ENCODE measurements around the gene MYH9.
"Not testable (repeated sequence)": the region's sequence is repeated elsewhere in the genome, so short reads cannot be mapped to it uniquely, and the experiment has no call there.

MYH9 gene

GRCh38 chr22:36250292-36250960, 137.3 kb downstream of the MYH9 start:
- not testable (repeated sequence) for H3K4me3 ChIP-seq
- peak overlapping the region in 3 of 21 experiments; percentile 13 to 50 (median 47) for H3K27ac ChIP-seq

GRCh38 chr22:36249160-36249559, 138.6 kb downstream of the MYH9 start:
- Histone ChIP-seq H3K4me3 (no peak overlapping the region), H3K27ac (peak overlapping the region in 1 of 21 experiments; percentile 14)

- Histone ChIP-seq H3K27ac (no peak overlapping the region), H3K4me3 (no peak overlapping the region)
Observed at GRCh38 chr22:36247955-36248354, 139.8 kb downstream of the MYH9 start.

- no peak overlapping the region for H3K27ac ChIP-seq
- no peak overlapping the region for H3K4me3 ChIP-seq
Observed at GRCh38 chr22:36246718-36247117, 141.0 kb downstream of the MYH9 start.

GRCh38 chr22:36245805-36246356, 141.9 kb downstream of the MYH9 start:
- H3K4me3 ChIP-seq: no peak overlapping the region
- peak overlapping the region in 1 of 21 experiments; percentile 66 for H3K27ac ChIP-seq

GRCh38 chr22:36244522-36245391, 143.0 kb downstream of the MYH9 start:
- peak overlapping the region in 15 of 21 experiments; percentile 5 to 68 (median 50) for H3K27ac ChIP-seq
- H3K4me3 ChIP-seq: no peak overlapping the region

GRCh38 chr22:36243986-36244385, 143.8 kb downstream of the MYH9 start:
- Histone ChIP-seq H3K27ac (peak overlapping the region in 17 of 21 experiments; percentile 5 to 68 (median 50)), H3K4me3 (no peak overlapping the region)

GRCh38 chr22:36239401-36240171, 148.2 kb downstream of the MYH9 start, which contains the start of gene APOL2:
TSS of gene APOL2 (minus strand) at chr22:36239527. CDS start at chr22:36233162, 6,365 bp downstream.
- H3K27ac ChIP-seq: peak within 1 kb of the TSS; percentile 64 to 98 (median 91)
- peak within 1 kb of the TSS; percentile 48 to 68 (median 57) for H3K4me3 ChIP-seq

GRCh38 chr22:36239150-36239400, 148.7 kb downstream of the MYH9 start:
- Histone ChIP-seq H3K4me3 (peak overlapping the region; percentile 48 to 68 (median 57)), H3K27ac (peak overlapping the region; percentile 64 to 98 (median 91))

- H3K27ac ChIP-seq: peak overlapping the region; percentile 64 to 98 (median 91)
- H3K4me3 ChIP-seq: peak overlapping the region; percentile 48 to 68 (median 57)
Observed at GRCh38 chr22:36238373-36239149, 149.2 kb downstream of the MYH9 start.

- Histone ChIP-seq H3K4me3 (peak overlapping the region; percentile 48 to 68 (median 57)), H3K27ac (peak overlapping the region in 20 of 21 experiments; percentile 2 to 98 (median 91))
Observed at GRCh38 chr22:36237462-36238372, 150.1 kb downstream of the MYH9 start.

- Histone ChIP-seq H3K4me3 (peak overlapping the region in 1 of 7 experiments; percentile 68), H3K27ac (peak overlapping the region in 11 of 21 experiments; percentile 2 to 98 (median 91))
Observed at GRCh38 chr22:36236388-36237319, 151.1 kb downstream of the MYH9 start.

- Histone ChIP-seq H3K4me3 (no peak overlapping the region), H3K27ac (no peak overlapping the region)
Observed at GRCh38 chr22:36235585-36235984, 152.2 kb downstream of the MYH9 start.

GRCh38 chr22:36234919-36235318, 152.8 kb downstream of the MYH9 start:
- Histone ChIP-seq H3K27ac (peak overlapping the region in 1 of 21 experiments; percentile 10), H3K4me3 (no peak overlapping the region)

- no peak overlapping the region for H3K27ac ChIP-seq
Observed at GRCh38 chr22:36234213-36234612, 153.6 kb downstream of the MYH9 start.

GRCh38 chr22:36233796-36234195, 154.0 kb downstream of the MYH9 start:
- H3K27ac ChIP-seq: no peak overlapping the region
- H3K4me3 ChIP-seq: no peak overlapping the region

More at GRCh38 chr22:36234213-36234612, 153.6 kb downstream of the MYH9 start:
- H3K4me3 ChIP-seq: no peak overlapping the region
